SK-N-SH treated with all-trans-retinoic acid at 6 μM for 48 hours (cell line): ENCODE measurements around the gene SNAPC2.

Experiments used
- CSDC2 ChIP-seq: fragments of 250-450 bp; sonication (Bioruptor Pico); IDR thresholded peaks from 2 replicates; pipeline ENCODE4 v1.5.0; 2020; ENCODE audit warnings: mild to moderate bottlenecking, moderate library complexity
- ZNF565 ChIP-seq: fragments of 450-650 bp; formaldehyde crosslinking; conservative IDR thresholded peaks from 2 replicates; pipeline ENCODE4 v1.5.0; 2020; ENCODE audit warnings: low read depth, mild to moderate bottlenecking, moderate library complexity

GRCh38 chr19:7942981-7943443, 22.9 kb downstream of the SNAPC2 start:
- TF ChIP-seq ZNF565 (CRISPR knock-in tag) = no peak
- no peak for TF ChIP-seq CSDC2 (CRISPR knock-in tag)
